HPDE6-E6E7 (cell line): ENCODE data around the gene TRMT11.
"Not testable (repeated sequence)": the region's sequence is repeated elsewhere in the genome, so short reads cannot be mapped to it uniquely, and the experiment has no call there.

Source experiments
- DNase-seq: peaks from one replicate; pipeline ENCODE4 v3.0.0; 2011; ENCODE audit warnings: missing footprints; ENCODE audit errors: extremely low spot score

The TRMT11 gene

GRCh38 chr6:126042001-126042419 is 55.7 kb downstream of the TRMT11 start:
- no peak for DNase-seq

GRCh38 chr6:126047648-126048047 is 61.3 kb downstream of the TRMT11 start:
- DNase-seq, result no peak

DNA sequence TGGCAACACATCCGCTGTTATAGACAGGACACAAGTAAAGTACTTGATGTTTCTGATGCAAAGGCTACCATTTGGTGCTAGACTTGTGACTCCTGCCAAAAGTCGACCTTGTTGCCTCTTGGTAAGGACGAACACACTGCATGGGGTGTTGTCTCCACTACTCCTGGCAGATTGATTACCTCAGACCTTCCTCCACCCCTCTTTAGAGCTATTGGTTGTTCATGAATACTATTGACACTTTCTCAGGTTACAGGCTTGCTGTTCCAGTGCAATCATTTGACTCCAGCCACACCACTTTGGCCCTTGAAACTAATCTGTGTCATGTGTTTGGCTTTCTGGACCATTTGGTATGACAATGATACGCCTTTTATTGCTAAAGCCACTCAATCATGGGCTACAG is 62.3 kb downstream of the TRMT11 start:
- DNase-seq, result no peak

DNA sequence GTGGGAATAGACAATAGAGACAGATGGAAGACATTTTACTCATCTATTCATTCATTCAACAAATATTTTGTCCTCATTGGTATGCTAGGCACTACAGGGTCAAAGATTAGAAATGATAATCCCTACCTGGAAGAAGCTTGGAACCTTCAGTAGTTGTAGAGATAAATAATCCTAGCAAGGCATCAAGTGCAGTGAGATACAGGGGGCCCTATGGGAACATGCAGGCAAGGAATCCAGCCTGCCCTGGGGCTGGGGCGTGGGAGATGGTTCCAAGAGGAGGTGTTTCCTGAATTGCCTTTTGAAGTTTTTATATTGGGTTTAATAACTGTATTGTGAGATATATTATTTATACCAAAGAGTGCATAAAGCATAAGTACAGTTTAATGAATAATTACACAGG is 64.5 kb downstream of the TRMT11 start:
- DNase-seq, result no peak

DNA sequence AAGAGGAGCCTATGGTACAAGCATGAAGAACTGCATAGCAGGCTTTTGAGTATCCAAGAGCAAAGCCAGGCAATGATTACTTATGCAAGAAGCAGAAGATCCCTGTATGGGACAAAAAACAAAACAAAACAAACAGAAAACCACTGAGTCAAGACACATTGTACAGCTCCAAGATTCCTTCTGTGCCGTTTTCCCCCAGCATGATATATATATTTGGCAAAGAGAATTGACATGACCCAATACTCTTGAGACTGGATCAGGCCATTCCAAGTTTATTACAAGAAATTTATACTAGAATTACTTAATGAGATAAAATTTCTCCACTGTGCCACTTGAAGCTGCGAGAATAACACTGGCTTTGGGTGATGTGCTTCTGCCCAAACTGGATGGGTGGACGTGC is 65.5 kb downstream of the TRMT11 start:
- DNase-seq, result no peak

DNA sequence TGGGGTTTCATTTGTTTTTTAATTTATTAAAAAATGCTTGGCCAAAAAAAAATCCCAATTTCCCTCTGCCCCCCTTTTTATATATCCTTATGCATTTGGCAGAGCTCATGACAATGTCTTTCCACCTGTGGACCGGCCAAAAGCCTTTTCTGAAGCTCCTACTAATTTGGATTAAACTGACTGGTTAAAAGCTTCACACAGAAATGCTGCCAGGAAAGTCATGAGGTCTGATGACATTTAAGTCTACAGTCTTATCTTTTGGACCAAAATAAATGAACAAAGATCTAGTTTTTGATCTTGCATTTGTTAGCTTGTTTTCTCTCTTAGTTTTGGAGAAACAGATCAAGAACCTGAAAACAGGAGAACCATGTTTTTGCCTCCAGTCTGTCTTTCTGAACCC is 66.1 kb downstream of the TRMT11 start:
- no peak for DNase-seq

DNA sequence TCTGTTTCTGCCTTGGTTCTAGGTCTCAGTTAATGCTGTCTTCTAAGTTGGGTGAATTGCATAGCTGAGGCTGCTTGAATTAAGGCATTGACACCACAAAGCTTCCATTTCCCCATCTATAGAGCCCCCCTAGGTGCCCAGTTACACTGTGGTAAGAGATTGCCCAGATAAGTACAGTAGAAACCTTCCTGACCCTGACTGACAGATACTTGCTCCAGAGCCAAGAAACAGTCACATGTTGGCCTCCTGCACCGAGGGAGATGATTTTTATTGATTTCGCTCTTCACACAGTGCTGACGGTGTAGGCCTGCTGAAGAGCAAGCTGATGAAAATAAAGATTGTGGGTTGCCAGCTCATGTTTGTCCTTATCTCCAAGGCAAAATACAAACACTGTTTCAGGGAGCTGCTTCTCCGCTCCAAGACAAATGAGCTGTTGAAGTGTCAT is 67.9 kb downstream of the TRMT11 start:
- DNase-seq, result no peak

GRCh38 chr6:126054802-126055201 is 68.5 kb downstream of the TRMT11 start:
- DNase-seq, result no peak

GRCh38 chr6:126055449-126055848 is 69.1 kb downstream of the TRMT11 start:
- DNase-seq, result no peak

DNA sequence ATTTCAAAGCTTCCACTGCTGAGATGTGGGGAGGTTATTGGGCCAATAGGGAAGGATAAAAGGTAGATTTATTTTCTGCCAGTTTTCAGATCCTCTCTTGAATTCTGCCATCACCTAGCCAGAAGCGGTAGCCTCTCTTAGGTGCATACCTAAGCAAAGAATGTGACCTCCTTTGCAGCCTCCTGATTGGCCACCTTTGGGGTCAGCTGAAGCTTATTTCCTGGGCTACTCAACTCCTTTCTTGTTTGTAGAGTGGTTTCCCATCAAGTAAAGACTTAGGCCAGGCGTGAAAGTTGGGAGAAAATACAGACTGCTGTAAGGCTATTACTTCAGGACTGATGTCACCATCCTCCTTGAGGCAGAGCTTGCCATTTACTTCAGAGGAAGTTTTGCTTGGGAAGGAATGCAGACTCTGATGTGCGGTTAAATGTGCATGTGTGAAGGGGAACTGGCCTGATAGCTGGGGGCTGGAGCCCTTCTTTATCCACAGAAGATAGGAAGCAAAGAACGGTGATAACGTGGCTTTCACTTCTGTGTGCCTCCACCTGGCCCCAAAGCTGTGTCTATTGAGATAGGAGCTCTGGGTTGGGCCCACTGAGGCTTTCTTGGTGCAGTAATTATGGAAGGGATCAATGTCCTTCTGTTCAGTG is 70.1 kb downstream of the TRMT11 start:
- DNase-seq, result no peak

DNA sequence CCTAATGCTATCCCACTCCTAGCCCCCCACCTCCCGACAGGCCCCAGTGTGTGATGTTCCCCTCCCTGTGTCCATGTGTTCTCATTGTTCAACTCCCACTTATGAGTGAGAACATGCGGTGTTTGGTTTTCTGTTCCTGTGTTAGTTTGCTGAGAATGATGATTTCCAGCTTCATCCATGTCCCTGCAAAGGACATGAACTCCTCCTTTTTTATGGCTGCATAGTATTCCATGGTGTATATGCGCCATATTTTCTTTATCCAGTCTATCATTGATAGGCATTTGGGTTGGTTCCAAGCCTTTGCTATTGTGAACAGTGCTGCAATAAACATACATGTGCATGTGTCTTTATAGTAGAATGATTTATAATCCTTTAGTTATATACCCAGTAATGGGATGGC is 71.7 kb downstream of the TRMT11 start:
- DNase-seq, result not testable (repeated sequence)

- no peak for DNase-seq
Measured at GRCh38 chr6:126060400-126060799, 74.1 kb downstream of the TRMT11 start.

DNA sequence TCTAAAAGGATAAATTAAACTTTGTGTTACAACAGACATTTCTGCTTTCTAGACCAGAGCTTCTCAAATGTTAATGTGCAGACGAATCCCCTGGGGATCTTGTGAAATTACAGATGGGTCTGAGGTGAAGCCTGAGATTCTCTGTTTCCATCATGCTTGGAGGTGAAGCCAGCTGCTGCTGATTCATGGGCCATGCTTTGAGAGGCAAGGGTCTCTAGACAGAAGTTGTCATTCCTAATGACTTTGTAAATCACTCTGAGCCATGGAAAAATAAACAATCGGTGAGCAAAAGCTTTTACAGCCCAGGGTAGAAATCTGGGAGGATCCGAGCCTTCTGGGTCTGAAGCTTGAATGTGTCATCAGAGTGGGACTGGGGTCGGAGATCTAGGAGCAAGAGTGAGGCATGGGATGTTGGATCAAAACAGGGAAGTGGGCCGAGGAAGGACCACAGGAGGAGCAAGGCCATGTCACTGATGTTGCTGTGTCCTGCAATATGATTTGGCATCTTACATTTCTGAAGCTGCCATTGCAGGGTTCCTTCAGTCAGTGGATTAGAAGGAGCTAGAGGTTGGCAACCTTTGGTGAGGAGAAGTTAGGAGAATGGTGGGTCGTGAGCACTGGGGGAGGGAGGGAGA is 77.3 kb downstream of the TRMT11 start:
- no peak for DNase-seq

DNA sequence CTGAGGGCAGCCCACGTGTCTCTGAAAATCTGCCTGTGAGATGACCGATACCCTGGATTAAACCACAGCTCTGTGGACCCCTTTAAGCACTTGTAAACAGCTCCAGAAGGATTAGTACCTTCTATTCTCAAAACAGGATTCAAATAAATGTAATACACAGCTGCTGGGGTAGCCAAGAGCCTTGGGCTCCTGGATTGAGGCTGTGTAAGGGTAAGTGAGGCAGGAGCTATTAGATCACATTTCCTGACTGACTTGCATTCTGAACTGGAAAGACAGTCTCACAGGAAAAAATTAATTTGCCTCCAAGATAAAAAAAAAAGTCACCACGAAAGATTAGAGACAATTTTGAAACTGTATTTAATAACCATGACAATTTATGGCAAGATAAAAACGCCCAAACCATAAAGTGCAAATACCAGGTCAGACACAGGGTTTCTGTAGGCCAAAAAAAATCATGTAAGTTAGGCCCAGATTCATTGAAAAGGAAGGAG is 78.0 kb downstream of the TRMT11 start:
- no peak for DNase-seq

DNA sequence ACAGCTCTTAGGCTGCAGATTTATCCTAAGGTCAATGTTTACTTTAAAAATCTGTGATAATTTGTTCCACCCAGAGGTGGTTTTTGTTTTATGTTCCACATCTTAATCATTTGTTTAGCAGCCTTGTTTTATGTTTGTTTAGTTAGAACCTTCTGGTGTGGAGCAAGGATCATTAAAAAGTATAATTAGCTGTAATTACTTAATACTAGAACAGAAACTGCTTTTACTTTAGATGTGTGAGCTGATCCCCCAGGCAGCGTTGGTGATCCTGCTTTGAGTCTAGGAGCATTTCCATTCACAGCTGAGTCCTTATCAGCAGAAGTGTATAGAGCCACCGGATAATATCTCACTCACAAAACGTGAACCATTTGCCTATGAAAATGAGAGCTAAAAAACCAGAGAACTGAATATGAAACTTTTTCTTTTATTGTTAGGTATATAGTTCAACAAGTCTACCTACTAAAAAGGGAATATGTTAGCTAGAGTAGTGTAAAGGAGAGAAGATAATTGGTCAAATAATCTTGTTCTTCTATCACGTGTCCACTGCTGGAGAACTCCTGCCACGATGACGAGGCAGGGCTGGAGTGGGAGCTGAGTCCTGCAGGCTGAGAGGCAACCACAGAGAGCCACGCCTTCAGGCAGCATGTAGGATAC is 78.5 kb downstream of the TRMT11 start:
- DNase-seq, result no peak

DNA sequence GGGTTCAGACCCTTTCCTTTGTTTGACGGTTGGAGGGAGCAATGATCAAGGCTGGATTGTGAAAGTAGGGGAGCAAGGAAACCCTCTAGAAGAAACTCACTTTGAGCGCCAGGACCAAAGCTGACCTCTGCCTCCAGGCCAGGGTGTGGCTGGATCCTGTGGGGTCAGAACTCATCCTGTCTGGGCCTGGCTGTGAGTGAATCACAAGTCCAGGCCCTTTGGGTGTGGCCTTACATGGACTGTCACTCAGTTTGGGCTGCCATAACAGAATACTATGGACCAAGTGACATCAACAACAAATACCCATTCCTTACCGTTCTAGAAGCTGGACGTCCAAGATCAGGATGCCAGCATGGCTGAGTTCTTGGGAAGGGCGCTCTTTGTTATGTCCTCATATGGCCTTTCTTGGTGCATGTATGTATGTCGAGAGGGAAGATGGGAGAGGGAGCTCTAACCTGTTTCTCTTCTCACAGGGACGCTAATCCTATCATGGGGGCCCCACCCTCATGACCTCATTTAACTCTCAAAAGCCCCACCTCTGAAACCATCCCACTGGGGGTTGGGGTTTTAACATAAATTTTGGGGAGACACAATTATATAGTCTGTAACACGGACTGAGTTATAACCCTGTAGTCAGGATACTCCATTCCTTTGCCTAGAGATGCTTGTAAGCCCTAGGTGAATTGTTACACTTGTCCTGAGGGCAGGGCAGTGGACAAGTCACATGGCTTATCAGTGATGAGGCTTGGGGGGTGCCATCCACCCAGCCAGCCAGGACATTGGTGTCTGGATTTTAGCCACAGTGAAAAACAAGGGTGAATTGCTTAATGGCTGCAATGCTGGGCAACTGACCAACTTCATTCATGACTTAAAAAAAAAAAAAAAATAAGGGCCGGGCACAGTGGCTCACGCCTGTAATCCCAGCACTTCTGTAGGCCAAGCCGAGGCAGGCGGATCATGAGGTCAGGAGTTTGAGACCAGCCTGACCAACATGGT is 80.0 kb downstream of the TRMT11 start:
- no peak for DNase-seq

DNA sequence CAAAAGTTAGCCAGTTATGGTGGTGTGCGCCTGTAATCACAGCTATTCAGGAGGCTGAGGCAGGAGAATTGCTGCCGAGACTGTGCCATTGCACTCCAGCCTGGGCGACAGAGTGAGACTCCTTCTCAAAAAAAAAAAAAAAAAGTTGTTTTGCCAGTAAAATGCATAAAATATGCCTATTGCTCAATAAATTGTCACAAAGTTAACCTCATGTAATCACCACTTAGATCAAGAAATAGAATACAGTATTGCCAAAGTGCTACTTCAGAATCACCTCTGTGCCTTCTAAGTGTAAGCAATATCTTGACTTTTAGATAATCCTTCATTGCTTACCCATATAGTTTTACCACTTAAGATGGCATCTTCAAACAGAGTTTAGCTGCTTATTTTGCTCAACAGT is 80.7 kb downstream of the TRMT11 start:
- no peak for DNase-seq

GRCh38 chr6:126069449-126069848 is 83.1 kb downstream of the TRMT11 start:
- DNase-seq, result no peak

GRCh38 chr6:126071000-126071647 is 84.8 kb downstream of the TRMT11 start:
- no peak for DNase-seq

- DNase-seq, result no peak
Measured at GRCh38 chr6:126072172-126072571, 85.8 kb downstream of the TRMT11 start.

- DNase-seq, result no peak
Measured at GRCh38 chr6:126072834-126073233, 86.5 kb downstream of the TRMT11 start.
